ENCODE results near the gene ZNF564. TPM values are rescaled to one million over a fixed set of nuclear protein-coding genes. Genes with fewer than 3 reads are reported as not detected.
A peak's percentile ranks its signal among the peaks of the same experiment; 100 is the strongest.

The ZNF564 gene
- total and polyA plus RNA-seq, 10 of the 15 experiments (the other 5 are each of a cell fraction or from before 2014, with no cell fraction given): 1.5 to 8.9 (median 5.4) TPM

- Histone ChIP-seq H3K79me2 (ENCODE audit: control insufficient read depth, insufficient read depth, low read length) (no peaks in the 10 kb centered on the region), H3K4me3 (peak overlapping the region; percentile 76), H4K20me1 (ENCODE audit: control insufficient read depth, insufficient read depth) (no peaks in the 10 kb centered on the region), H3K27me3 (replicated peaks in 1 of 2; ENCODE audit: control insufficient read depth in 2 of 2, insufficient read depth in 2 of 2, low read length in 1 of 2) (no peaks in the 10 kb centered on the region), H3K27ac (ENCODE audit: control insufficient read depth, insufficient read depth) (peak overlapping the region; percentile 42; the same call in 1 of the 2 replicates), H3K9ac (ENCODE audit: control insufficient read depth, insufficient read depth, low read length) (peak overlapping the region; percentile 56), H3K4me1 (ENCODE audit: control insufficient read depth, insufficient read depth, low read length) (no peaks in the 10 kb centered on the region), H3K36me3 (ENCODE audit: control insufficient read depth in 2 of 2, insufficient read depth in 2 of 2, low read length in 1 of 2) (no peaks in the 10 kb centered on the region), H2AFZ (ENCODE audit: control insufficient read depth, low read depth, low read length) (peak overlapping the region; percentile 98), H3K4me2 (ENCODE audit: control insufficient read depth, insufficient read depth) (peak overlapping the region; percentile 76), H3K9me3 (replicated peaks; ENCODE audit: control insufficient read depth, insufficient read depth, low read length) (peaks cover 6% of the 10 kb centered on the region; the same call in 2 of the 3 replicates)
- FAIRE-seq: peak; percentile 97
- in situ Hi-C loops (cut with MboI): no loop called here
- CTCF ChIA-PET: interaction anchor here (0.6 to 1.9 kb wide), 14 partner anchors 8 to 698 kb away, joined by 3 to 5 read pairs (median 4); partner anchors contain the start of genes ZNF20, ZNF564 and ZNF709
- SMC1A ChIA-PET (ENCODE audit: uncharacterized antibody, unreplicated experiment): interaction anchor here (0.6 to 1.5 kb wide), 8 partner anchors 11 to 316 kb away, joined by 3 to 8 read pairs (median 4); partner anchors contain the start of genes ZNF442, ZNF443, ZNF564 and ZNF709
- POLR2A ChIA-PET: interaction anchor here (0.7 to 1.9 kb wide), 3 partner anchors 12 to 162 kb away, joined by 3 to 12 read pairs (median 3); partner anchors contain the start of gene ZNF563
- under 1% methylated on average over 47 of the region's 51 CpGs for WGBS (ENCODE audit: insufficient coverage, insufficient replicate concordance, low lambda C conversion rate, missing lambda C conversion rate)
- intact Hi-C loops (cut with micrococcal nuclease; ENCODE audit: unreplicated experiment): no loop called here
- RAD21 ChIA-PET (ENCODE audit: unreplicated experiment): interaction anchor here (1.1 to 1.5 kb wide), 4 partner anchors 11 to 433 kb away, joined by 3 to 6 read pairs (median 5); partner anchors contain the start of genes ZNF563 and ZNF709
- peak; percentile 100 for ATAC-seq
- no TSS peak for BruUV-seq (replicated peaks)
- DNase-seq (ENCODE audit: low read depth, low spot score): peak; percentile 74
- TF ChIP-seq CTCF (IDR thresholded peaks at IDR 0.05 in 2 of 3, conservative IDR thresholded peaks at IDR 0.05 in 1 of 3; ENCODE audit: control insufficient read depth in 2 of 3, extremely low read depth in 1 of 3, insufficient read depth in 1 of 3, low read depth in 3 of 3, low read length in 3 of 3) (peak; percentile 39 to 57 (median 50); a peak in 4 of 6 replicates), CREM (IDR thresholded peaks at IDR 0.05; ENCODE audit: low read depth) (peak; percentile 70), PAX5 (IDR thresholded peaks at IDR 0.05; ENCODE audit: borderline replicate concordance, low read depth, low read length) (peak; percentile 19; the same call in 1 of the 2 replicates), POU2F2 (IDR thresholded peaks at IDR 0.05; ENCODE audit: borderline replicate concordance, low read depth, low read length) (peak; percentile 38; the same call in 1 of the 3 replicates), TBL1XR1 (IDR thresholded peaks at IDR 0.05; ENCODE audit: low read depth, low read length) (no peak), EP300 (IDR thresholded peaks at IDR 0.05; ENCODE audit: borderline replicate concordance in 1 of 2, control insufficient read depth in 1 of 2, low read depth in 2 of 2, low read length in 2 of 2) (no peak), RUNX3 (IDR thresholded peaks at IDR 0.05; ENCODE audit: low read length) (peak; percentile 46; the same call in 1 of the 2 replicates), TCF3 (IDR thresholded peaks at IDR 0.05; ENCODE audit: borderline replicate concordance, insufficient read depth, low read depth, low read length) (0 out of 2 replicates have a peak, but pooled peaks have one; percentile 35), POLR2AphosphoS2 (IDR thresholded peaks at IDR 0.05; ENCODE audit: low read depth, low read length) (peak; percentile 71; the same call in 1 of the 2 replicates), ZSCAN29 (IDR thresholded peaks at IDR 0.05) (no peak), IKZF1 (conservative IDR thresholded peaks at IDR 0.05) (peak; percentile 57), IRF5 (IDR thresholded peaks at IDR 0.05; ENCODE audit: borderline replicate concordance) (peak; percentile 23; the same call in 1 of the 2 replicates), MLLT1 (IDR thresholded peaks at IDR 0.05) (no peak), ATF7 (IDR thresholded peaks at IDR 0.05; ENCODE audit: low read depth) (no peak), WRNIP1 (IDR thresholded peaks at IDR 0.05; ENCODE audit: borderline replicate concordance, low read depth, low read length) (no peak), MTA2 (IDR thresholded peaks at IDR 0.05; ENCODE audit: low read depth) (no peak)
- TF ChIP-seq, protein P1, sequence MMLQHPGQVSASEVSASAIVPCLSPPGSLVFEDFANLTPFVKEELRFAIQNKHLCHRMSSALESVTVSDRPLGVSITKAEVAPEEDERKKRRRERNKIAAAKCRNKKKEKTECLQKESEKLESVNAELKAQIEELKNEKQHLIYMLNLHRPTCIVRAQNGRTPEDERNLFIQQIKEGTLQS (IDR thresholded peaks at IDR 0.05; ENCODE audit: borderline replicate concordance, extremely low read depth, low read depth, low read length): no peak
Observed at GRCh38 chr19:12495002-12495802, 56.1 kb downstream of the ZNF564 start.

Data from GM12878 (cell line).